ENCODE data around the gene PHIP. TPM values are rescaled to one million over a fixed set of nuclear protein-coding genes. Genes with fewer than 3 reads are reported as not detected.

The PHIP gene
- total RNA-seq, 1 donor from 2014 or later, result 129 TPM

DNA sequence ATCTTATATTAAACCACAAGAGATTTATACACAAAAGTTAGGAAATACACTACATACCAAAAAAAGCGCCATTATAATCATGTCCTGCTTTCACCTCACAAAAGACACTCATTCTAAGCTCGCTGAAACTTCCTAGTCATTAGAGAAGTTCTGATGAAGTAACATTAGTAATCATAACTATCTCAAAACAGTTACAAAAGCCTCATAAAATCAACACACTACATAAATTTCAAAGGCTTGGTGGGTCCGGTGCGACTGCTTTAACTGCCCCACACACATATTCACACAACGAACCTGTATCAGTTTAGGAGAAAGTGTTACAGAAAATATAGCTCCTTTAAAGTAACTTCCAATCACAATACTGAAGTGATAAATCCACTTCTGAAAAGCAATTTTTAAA, 1.9 kb downstream of the PHIP start:
- H2AFZ ChIP-seq (replicated peaks), result no peak overlapping the region
- H3K4me1 ChIP-seq, result peaks cover 36% of the 10 kb centered on the region
- Mint-ChIP-seq H3K4me1 (peaks cover 39% of the 10 kb centered on the region), H3K9me3 (peaks cover 2% of the 10 kb centered on the region), H3K4me3 (peak overlapping the region; percentile 93), H3K36me3 (peaks cover 29% of the 10 kb centered on the region), H3K27me3 (ENCODE audit: insufficient read depth, low read depth) (peaks cover 9% of the 10 kb centered on the region), H3K27ac (peak overlapping the region; percentile 91)
- H3K4me3 ChIP-seq, result peak overlapping the region; percentile 96
- peak overlapping the region; percentile 74 for H3K27ac ChIP-seq
- H3K36me3 ChIP-seq, result no peaks in the 10 kb centered on the region
- peaks cover 91% of the 10 kb centered on the region for H3K79me2 ChIP-seq (ENCODE audit: low read depth)
- TF ChIP-seq EZH2phosphoT487 (IDR thresholded peaks at IDR 0.05) (no peak), EZH2 (IDR thresholded peaks at IDR 0.05) (no peak)
- TF ChIP-seq, protein P1, sequence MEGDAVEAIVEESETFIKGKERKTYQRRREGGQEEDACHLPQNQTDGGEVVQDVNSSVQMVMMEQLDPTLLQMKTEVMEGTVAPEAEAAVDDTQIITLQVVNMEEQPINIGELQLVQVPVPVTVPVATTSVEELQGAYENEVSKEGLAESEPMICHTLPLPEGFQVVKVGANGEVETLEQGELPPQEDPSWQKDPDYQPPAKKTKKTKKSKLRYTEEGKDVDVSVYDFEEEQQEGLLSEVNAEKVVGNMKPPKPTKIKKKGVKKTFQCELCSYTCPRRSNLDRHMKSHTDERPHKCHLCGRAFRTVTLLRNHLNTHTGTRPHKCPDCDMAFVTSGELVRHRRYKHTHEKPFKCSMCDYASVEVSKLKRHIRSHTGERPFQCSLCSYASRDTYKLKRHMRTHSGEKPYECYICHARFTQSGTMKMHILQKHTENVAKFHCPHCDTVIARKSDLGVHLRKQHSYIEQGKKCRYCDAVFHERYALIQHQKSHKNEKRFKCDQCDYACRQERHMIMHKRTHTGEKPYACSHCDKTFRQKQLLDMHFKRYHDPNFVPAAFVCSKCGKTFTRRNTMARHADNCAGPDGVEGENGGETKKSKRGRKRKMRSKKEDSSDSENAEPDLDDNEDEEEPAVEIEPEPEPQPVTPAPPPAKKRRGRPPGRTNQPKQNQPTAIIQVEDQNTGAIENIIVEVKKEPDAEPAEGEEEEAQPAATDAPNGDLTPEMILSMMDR (IDR thresholded peaks at IDR 0.05), result no peak
- peak overlapping the region; percentile 91 for H3K4me2 ChIP-seq
- H4K20me1 ChIP-seq (ENCODE audit: low read depth), result peaks cover 48% of the 10 kb centered on the region
- H3F3A ChIP-seq (ENCODE audit: low read depth), result peaks cover 2% of the 10 kb centered on the region
- H3K9me3 ChIP-seq (ENCODE audit: low read depth), result no peaks in the 10 kb centered on the region
- DNase-seq (ENCODE audit: low spot score), result no peak
- peak overlapping the region; percentile 71 for H3K9ac ChIP-seq
- H3K27me3 ChIP-seq, result no peaks in the 10 kb centered on the region

DNA sequence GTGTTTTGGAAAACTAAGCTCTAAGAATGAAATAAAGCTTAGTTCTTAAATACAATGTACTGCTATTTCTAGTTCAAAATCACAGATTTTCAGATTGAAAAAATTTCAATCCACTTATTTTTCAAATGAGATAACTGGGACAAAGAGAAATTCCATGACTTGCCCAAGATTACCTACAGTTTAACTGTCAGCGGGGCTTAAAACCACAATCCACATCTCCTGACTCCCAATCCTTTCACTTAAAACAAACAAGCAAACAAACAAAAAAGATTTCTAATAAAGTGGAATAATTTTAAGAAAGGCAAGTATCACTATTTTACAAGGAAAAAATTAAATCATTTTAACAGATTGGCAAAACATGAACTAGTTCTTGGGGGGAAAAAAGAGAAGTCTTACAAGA, 4.2 kb downstream of the PHIP start:
- H3K36me3 ChIP-seq, result peaks cover 4% of the 10 kb centered on the region
- H3K79me2 ChIP-seq (ENCODE audit: low read depth), result peaks cover 93% of the 10 kb centered on the region
- no peaks in the 10 kb centered on the region for H3K27me3 ChIP-seq
- no peak for DNase-seq (ENCODE audit: low spot score)
- H3K9me3 Mint-ChIP-seq, result peaks cover 2% of the 10 kb centered on the region
- H3K4me3 ChIP-seq, result peak overlapping the region; percentile 96
- H3K9me3 ChIP-seq (ENCODE audit: low read depth), result no peaks in the 10 kb centered on the region
- H3K36me3 Mint-ChIP-seq, result peaks cover 36% of the 10 kb centered on the region
- H3K27me3 Mint-ChIP-seq (ENCODE audit: insufficient read depth, low read depth), result peaks cover 9% of the 10 kb centered on the region
- peaks cover 21% of the 10 kb centered on the region for H3K4me1 ChIP-seq
- H3K4me3 Mint-ChIP-seq, result peak overlapping the region; percentile 57
- peaks cover 6% of the 10 kb centered on the region for H3F3A ChIP-seq (ENCODE audit: low read depth)
- no peak overlapping the region for H2AFZ ChIP-seq (replicated peaks)
- TF ChIP-seq, protein P1 (IDR thresholded peaks at IDR 0.05), result no peak
- no peak for TF ChIP-seq EZH2phosphoT487 (IDR thresholded peaks at IDR 0.05)
- TF ChIP-seq EZH2 (IDR thresholded peaks at IDR 0.05), result no peak
- H3K4me1 Mint-ChIP-seq, result peaks cover 31% of the 10 kb centered on the region
- peak overlapping the region; percentile 8 for H3K27ac ChIP-seq
- peak overlapping the region; percentile 39 for H3K9ac ChIP-seq
- H3K27ac Mint-ChIP-seq, result no peak overlapping the region
- peaks cover 69% of the 10 kb centered on the region for H4K20me1 ChIP-seq (ENCODE audit: low read depth)
- peak overlapping the region; percentile 91 for H3K4me2 ChIP-seq

DNA sequence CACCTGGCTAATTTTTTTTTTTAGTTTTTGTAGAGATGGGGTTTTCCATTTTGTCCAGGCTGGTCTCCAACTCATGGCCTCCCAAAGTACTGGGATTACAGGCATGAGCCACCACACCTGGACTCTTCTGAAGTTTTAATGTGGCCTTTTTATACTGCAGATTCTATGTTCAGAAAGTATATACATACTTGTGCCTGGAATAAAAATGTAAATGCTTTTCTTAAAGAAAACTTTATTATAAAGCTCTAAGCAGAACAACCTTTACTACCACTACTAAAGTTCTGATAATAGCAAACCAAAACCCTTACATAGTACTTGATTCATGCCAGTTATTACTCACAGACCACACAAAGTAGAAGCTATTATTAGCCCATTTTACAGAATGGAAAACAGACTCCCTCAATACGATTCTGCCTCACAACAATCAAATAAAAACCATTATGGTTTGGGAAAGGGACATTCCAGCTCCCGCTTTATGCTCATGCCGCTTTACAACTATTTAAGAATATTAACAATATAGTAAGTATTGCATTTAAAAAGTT, 5.3 kb downstream of the PHIP start:
- Mint-ChIP-seq H3K4me3 (no peak overlapping the region), H3K36me3 (peaks cover 42% of the 10 kb centered on the region), H3K27me3 (ENCODE audit: insufficient read depth, low read depth) (peaks cover 4% of the 10 kb centered on the region), H3K27ac (no peak overlapping the region), H3K9me3 (peaks cover 2% of the 10 kb centered on the region), H3K4me1 (peaks cover 26% of the 10 kb centered on the region)
- H3K4me2 ChIP-seq, result no peak overlapping the region
- no peak overlapping the region for H2AFZ ChIP-seq (replicated peaks)
- H3K9ac ChIP-seq, result no peak overlapping the region
- no peak overlapping the region for H3K4me3 ChIP-seq
- H3K4me1 ChIP-seq, result peaks cover 21% of the 10 kb centered on the region
- no peaks in the 10 kb centered on the region for H3K27me3 ChIP-seq
- TF ChIP-seq, protein P1 (IDR thresholded peaks at IDR 0.05), result no peak
- TF ChIP-seq EZH2 (IDR thresholded peaks at IDR 0.05), result no peak
- TF ChIP-seq EZH2phosphoT487 (IDR thresholded peaks at IDR 0.05), result no peak
- peaks cover 97% of the 10 kb centered on the region for H3K79me2 ChIP-seq (ENCODE audit: low read depth)
- H3K36me3 ChIP-seq, result peaks cover 4% of the 10 kb centered on the region
- no peak overlapping the region for H3K27ac ChIP-seq
- peaks cover 81% of the 10 kb centered on the region for H4K20me1 ChIP-seq (ENCODE audit: low read depth)
- no peak for DNase-seq (ENCODE audit: low spot score)
- no peaks in the 10 kb centered on the region for H3K9me3 ChIP-seq (ENCODE audit: low read depth)
- peaks cover 6% of the 10 kb centered on the region for H3F3A ChIP-seq (ENCODE audit: low read depth)
